K562 (cell line): ENCODE measurements around the gene RUNX1. TPM values are rescaled to one million over a fixed set of nuclear protein-coding genes. Genes with fewer than 3 reads are reported as not detected.

ENCODE experiments used
- BDP1 ChIP-seq: IDR thresholded peaks from 3 replicates; pipeline ENCODE4 v1.6.1; 2011; ENCODE audit not compliant: insufficient read length, insufficient read depth
- LCOR ChIP-seq: sonication (generic); formaldehyde crosslinking; IDR thresholded peaks from 2 replicates; pipeline ENCODE4 v1.8.0; 2022; ENCODE audit warnings: mild to moderate bottlenecking, missing genetic modification reagents
- NFATC3 ChIP-seq: fragments of 450-650 bp; IDR thresholded peaks from 2 replicates; pipeline ENCODE4 v1.6.1; 2017; ENCODE audit warnings: mild to moderate bottlenecking
- RUNX1 ChIP-seq: sonication (generic); IDR thresholded peaks from 2 replicates; pipeline ENCODE4 v1.6.1; 2016; ENCODE audit warnings: antibody characterized with exemption, low read depth
- polyA plus RNA-seq, 8 experiments: library from polyadenylated mRNA; depleted of rRNA in 4 of 8; stranded (reverse) in 5 of 8; unstranded in 3 of 8; fragments of >200 nt; fragmentation: Nextera tagmentation in 2 of 8; fragmentation: Illumina TruSeq in 1 of 8; extraction: Ambion mirVana in 2 of 8; extraction: Trizol in 1 of 8; gene quantifications; 2 replicates each; pipeline versions ENCODE4 v1.2.1 to v1.2.3, GENCODE V29; 2011 to 2014; ENCODE audit warnings: inconsistent platforms in 1 of 8, missing spikeins in 1 of 8
- total RNA-seq, 7 experiments: library from RNA; depleted of rRNA in 6 of 7; stranded (reverse); fragments of >200 nt in 6 of 7; fragmentation: Illumina TruSeq in 2 of 7; extraction: Trizol in 2 of 7; gene quantifications; 2 replicates each; pipeline versions ENCODE4 v1.2.1 to v1.2.3, GENCODE V29; 2011 to 2021; ENCODE audit warnings: low replicate concordance in 1 of 7
- TF ChIP-seq, protein P1 (sequence below), 2 experiments: IDR thresholded peaks; 2 replicates each; pipeline ENCODE4 v1.6.1; 2011; ENCODE audit warnings: borderline replicate concordance in 1 of 2, control low read depth in 1 of 2, low read depth in 1 of 2, low read length in 1 of 2, mild to moderate bottlenecking in 1 of 2, mixed read lengths in 1 of 2, moderate library complexity in 1 of 2; ENCODE audit not compliant: insufficient read depth in 1 of 2, insufficient read length in 1 of 2, poor library complexity in 1 of 2, severe bottlenecking in 1 of 2; ENCODE audit errors: extremely low read depth in 1 of 2
- TF ChIP-seq, protein P2 (sequence below): fragments of 450-650 bp; IDR thresholded peaks from 2 replicates; pipeline ENCODE4 v1.6.1; 2016; ENCODE audit warnings: mild to moderate bottlenecking, moderate library complexity

RUNX1 gene
- total and polyA plus RNA-seq, 9 of the 15 experiments (the other 6 are each of a cell fraction or from before 2014, with no cell fraction given): 2.2 to 68.6 (median 17.8) TPM

DNA sequence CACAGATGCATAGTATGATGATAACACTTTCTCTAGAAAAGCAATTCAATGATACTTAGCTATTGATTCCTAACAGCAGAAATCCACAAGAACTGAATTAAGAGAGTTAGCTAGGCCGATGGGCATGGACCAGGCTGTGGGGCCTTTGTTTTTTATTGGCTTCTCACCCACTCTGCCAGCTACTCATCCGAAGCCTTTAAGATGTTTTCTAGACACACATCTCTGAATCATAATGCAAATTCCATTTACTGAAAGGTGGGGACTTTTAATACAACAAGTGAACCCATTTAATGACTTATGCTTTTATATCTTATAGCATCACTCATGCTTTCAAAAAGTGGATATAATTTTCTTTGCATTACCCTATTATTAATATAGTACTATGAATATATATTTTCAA, 170.2 kb downstream of the RUNX1 start (continued):
- TF ChIP-seq LCOR (CRISPR knock-in tag) (no peak), RUNX1 (no peak), NFATC3 (no peak), BDP1 (no peak)
- TF ChIP-seq, protein P1, sequence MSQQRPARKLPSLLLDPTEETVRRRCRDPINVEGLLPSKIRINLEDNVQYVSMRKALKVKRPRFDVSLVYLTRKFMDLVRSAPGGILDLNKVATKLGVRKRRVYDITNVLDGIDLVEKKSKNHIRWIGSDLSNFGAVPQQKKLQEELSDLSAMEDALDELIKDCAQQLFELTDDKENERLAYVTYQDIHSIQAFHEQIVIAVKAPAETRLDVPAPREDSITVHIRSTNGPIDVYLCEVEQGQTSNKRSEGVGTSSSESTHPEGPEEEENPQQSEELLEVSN (IDR thresholded peaks at IDR 0.05; ENCODE audit: borderline replicate concordance in 1 of 2, extremely low read depth in 1 of 2, insufficient read depth in 1 of 2, insufficient read length in 1 of 2, low read depth in 1 of 2, low read length in 1 of 2, poor library complexity in 1 of 2, severe bottlenecking in 1 of 2): no peak
- TF ChIP-seq, protein P2, sequence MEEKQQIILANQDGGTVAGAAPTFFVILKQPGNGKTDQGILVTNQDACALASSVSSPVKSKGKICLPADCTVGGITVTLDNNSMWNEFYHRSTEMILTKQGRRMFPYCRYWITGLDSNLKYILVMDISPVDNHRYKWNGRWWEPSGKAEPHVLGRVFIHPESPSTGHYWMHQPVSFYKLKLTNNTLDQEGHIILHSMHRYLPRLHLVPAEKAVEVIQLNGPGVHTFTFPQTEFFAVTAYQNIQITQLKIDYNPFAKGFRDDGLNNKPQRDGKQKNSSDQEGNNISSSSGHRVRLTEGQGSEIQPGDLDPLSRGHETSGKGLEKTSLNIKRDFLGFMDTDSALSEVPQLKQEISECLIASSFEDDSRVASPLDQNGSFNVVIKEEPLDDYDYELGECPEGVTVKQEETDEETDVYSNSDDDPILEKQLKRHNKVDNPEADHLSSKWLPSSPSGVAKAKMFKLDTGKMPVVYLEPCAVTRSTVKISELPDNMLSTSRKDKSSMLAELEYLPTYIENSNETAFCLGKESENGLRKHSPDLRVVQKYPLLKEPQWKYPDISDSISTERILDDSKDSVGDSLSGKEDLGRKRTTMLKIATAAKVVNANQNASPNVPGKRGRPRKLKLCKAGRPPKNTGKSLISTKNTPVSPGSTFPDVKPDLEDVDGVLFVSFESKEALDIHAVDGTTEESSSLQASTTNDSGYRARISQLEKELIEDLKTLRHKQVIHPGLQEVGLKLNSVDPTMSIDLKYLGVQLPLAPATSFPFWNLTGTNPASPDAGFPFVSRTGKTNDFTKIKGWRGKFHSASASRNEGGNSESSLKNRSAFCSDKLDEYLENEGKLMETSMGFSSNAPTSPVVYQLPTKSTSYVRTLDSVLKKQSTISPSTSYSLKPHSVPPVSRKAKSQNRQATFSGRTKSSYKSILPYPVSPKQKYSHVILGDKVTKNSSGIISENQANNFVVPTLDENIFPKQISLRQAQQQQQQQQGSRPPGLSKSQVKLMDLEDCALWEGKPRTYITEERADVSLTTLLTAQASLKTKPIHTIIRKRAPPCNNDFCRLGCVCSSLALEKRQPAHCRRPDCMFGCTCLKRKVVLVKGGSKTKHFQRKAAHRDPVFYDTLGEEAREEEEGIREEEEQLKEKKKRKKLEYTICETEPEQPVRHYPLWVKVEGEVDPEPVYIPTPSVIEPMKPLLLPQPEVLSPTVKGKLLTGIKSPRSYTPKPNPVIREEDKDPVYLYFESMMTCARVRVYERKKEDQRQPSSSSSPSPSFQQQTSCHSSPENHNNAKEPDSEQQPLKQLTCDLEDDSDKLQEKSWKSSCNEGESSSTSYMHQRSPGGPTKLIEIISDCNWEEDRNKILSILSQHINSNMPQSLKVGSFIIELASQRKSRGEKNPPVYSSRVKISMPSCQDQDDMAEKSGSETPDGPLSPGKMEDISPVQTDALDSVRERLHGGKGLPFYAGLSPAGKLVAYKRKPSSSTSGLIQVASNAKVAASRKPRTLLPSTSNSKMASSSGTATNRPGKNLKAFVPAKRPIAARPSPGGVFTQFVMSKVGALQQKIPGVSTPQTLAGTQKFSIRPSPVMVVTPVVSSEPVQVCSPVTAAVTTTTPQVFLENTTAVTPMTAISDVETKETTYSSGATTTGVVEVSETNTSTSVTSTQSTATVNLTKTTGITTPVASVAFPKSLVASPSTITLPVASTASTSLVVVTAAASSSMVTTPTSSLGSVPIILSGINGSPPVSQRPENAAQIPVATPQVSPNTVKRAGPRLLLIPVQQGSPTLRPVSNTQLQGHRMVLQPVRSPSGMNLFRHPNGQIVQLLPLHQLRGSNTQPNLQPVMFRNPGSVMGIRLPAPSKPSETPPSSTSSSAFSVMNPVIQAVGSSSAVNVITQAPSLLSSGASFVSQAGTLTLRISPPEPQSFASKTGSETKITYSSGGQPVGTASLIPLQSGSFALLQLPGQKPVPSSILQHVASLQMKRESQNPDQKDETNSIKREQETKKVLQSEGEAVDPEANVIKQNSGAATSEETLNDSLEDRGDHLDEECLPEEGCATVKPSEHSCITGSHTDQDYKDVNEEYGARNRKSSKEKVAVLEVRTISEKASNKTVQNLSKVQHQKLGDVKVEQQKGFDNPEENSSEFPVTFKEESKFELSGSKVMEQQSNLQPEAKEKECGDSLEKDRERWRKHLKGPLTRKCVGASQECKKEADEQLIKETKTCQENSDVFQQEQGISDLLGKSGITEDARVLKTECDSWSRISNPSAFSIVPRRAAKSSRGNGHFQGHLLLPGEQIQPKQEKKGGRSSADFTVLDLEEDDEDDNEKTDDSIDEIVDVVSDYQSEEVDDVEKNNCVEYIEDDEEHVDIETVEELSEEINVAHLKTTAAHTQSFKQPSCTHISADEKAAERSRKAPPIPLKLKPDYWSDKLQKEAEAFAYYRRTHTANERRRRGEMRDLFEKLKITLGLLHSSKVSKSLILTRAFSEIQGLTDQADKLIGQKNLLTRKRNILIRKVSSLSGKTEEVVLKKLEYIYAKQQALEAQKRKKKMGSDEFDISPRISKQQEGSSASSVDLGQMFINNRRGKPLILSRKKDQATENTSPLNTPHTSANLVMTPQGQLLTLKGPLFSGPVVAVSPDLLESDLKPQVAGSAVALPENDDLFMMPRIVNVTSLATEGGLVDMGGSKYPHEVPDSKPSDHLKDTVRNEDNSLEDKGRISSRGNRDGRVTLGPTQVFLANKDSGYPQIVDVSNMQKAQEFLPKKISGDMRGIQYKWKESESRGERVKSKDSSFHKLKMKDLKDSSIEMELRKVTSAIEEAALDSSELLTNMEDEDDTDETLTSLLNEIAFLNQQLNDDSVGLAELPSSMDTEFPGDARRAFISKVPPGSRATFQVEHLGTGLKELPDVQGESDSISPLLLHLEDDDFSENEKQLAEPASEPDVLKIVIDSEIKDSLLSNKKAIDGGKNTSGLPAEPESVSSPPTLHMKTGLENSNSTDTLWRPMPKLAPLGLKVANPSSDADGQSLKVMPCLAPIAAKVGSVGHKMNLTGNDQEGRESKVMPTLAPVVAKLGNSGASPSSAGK: no peak
